HG03432 (cell line): Measurements from ENCODE around the gene SPRR1B.
"Not testable (repeated sequence)": the region's sequence is repeated elsewhere in the genome, so short reads cannot be mapped to it uniquely, and the experiment has no call there.

Source experiments
- ATAC-seq: cut with Tn5 transposase; IDR thresholded peaks from one replicate; pipeline ENCODE4 v1.9.1; 2021; ENCODE audit warnings: mild to moderate bottlenecking, moderate library complexity; ENCODE audit not compliant: unreplicated experiment

SPRR1B gene

DNA sequence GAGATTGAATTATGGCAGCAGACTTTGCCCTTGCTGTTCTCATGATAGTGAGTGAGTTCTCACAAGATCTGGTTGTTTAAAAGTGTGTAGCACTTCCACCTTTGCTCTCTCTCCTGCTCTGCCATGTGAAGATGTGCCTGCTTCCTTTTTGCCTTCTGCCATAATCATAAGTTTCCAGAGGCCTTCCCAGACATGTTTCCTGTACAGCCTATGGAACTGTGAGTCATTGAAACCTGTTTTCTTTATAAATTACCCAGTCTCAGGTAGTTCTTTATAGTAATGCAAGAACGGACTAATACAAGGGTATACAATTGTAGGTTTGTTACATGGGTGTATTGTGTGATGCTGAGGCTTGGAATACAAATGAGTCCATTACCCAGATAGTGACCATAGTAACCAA is 4.2 kb downstream of the SPRR1B start:
- ATAC-seq, result no peak

DNA sequence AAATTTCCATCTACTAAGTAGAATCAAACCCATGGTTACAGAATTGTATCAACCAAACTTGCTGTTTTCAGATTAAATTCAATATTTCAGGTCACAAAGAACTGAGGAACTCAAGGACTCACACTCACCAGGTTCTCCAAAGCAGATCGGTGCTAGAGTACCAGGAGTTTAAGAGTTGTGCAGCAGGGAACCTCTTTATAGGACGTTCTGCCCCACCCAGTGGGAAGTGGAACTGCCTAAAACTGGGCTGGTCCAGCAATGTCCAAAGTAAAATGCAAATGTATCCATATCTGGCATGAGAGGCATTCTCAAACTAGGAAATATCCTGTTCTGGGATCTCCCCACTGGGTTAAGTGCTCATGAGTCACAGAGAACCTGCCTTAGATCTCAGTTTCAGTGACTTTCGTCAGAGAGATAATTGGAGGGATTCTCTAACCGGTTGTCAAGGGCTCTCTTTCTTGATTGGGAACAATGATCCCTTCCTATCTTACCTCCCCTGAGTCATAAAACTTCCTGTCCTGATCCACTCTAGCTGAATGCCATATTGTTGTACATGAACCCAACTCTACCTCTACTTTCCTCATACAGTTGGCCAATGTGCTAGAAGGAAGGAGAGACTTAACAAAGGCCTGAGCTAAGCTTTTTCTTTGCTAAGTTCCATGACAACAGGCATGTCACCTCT is 10.1 kb downstream of the SPRR1B start, which contains the start of gene SPRR2D:
SPRR2D (minus strand) TSS at position 171 of the 682 bp plus-strand sequence. CDS start 774 bp downstream, outside the sequence.
- ATAC-seq, result no peak

GRCh38 chr1:153049211-153049610 is 18.2 kb downstream of the SPRR1B start:
- ATAC-seq, result no peak

GRCh38 chr1:153056111-153056510 is 25.1 kb downstream of the SPRR1B start:
- ATAC-seq, result not testable (repeated sequence)

DNA sequence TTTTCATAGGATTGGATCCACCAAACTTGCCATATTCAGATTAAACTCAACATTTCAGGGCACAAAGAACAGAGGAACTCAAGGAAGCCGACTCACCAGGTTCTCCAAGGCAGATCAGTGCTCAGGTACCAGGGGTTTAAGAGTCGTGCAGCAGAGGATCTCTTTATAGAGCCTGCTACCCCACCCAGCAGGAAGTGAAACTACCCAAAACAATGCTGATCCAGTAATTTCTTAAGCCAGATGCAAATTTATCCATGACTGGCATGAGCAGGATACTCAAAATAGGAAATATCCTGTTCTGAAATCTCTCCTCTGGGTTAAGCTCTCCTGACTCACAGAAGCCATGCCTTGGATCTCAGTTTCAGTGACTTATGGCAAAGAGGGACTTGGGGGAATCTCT is 26.4 kb downstream of the SPRR1B start, which contains the start of gene SPRR2A:
SPRR2A (minus strand) TSS at position 138 of the 400 bp plus-strand sequence. CDS start 777 bp downstream, outside the sequence.
- no peak for ATAC-seq

GRCh38 chr1:153058154-153058553 is 27.2 kb downstream of the SPRR1B start:
- no peak for ATAC-seq

- no peak for ATAC-seq
These were observed 28.1 kb downstream of the SPRR1B start for GRCh38 chr1:153058826-153059784.

- no peak for ATAC-seq
These were observed 39.2 kb downstream of the SPRR1B start for GRCh38 chr1:153070243-153070642.

DNA sequence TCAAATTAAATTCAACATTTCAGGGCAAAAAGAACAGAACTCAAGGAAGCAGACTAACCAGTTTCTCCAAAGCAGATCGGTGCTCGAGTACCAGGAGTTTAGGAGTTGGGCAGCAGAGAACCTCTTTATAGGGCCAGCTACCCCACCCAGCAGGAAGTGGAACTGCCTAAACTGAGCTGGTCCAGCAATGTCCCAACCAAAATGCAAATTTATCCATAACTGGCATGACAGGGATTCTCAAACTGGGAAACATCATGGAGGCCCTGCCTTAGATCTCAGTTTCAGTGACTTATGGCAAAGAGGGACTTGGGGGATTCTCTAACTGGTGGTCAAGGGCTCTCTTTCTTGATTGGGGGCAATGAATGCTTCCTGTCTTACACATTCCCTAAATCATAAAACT is 40.5 kb downstream of the SPRR1B start, which contains the start of gene SPRR2B:
SPRR2B (minus strand) TSS at position 101 of the 400 bp plus-strand sequence. CDS start 772 bp downstream, outside the sequence.
- ATAC-seq, result no peak

DNA sequence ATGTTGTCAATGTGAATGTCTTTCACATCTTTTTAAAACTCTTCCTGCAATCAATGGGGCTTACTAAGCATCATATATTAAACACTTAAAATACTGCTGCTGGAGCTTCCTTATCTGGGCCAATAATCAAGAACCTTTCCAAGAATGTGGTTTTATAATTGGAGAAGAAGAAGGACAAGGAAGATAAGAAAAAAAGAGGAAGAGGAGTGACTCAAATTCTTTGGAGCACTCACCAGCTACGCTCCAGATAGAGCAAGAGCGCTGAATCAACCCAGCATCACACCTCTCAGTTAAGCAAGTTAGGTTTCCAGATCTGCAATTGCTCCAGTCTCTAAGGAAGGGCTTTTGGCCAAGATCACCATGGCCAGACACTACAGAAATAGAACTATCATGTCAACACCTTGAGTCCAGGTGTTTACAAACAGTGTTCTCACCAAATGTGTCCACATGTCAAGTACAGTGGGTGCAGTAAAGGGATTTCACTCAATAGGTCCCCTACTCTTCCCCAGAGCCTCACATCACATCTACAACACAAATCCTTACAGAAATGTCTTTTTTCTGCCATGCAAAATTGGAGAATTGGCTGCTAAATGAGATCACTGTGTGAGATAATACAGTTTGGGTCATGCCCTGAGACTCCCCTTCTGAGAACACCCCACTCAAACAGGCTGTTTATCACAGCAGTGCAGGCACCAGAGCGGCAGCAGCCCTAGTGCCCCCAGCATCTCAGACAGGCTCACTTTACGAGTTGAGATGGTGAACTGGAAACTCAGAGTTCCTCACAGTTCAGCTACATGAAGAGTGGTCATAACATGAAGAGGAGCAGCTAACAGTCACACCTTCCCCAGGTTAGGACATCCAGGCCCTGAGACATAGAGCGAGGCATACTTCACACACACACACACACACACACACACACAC is 42.1 kb downstream of the SPRR1B start:
- no peak for ATAC-seq

- ATAC-seq, result no peak
These were observed 50.7 kb downstream of the SPRR1B start for GRCh38 chr1:153081736-153082135.
